ENCODE results near the gene TIMP1. TPM values are rescaled to one million over a fixed set of nuclear protein-coding genes. Genes with fewer than 3 reads are reported as not detected.

TIMP1 gene
- total RNA-seq, 2 donors from 2014 or later = 377 to 605 TPM

DNA sequence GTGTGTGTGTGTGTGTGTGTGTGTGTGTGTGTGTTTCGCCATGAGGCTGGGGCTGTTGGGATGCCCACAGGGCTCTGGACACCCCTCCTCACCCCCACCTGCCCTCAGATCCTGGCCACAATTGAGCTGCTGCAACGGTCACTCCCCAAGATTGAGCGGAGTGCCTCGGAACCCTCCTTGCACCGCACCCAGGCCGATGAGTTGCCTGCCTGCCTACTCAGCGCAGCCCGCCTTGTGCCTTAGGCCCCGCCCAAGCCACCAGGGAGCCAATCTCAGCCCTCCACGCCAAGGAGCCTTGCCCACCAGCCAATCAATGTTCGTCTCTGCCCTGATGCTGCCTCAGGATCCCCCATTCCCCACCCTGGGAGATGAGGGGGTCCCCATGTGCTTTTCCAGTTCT is 11.0 kb upstream of the TIMP1 start:
- intact Hi-C loops (cut with DNase I) = no loop called here
- DNase-seq (no peak), ATAC-seq (no peak)

DNA sequence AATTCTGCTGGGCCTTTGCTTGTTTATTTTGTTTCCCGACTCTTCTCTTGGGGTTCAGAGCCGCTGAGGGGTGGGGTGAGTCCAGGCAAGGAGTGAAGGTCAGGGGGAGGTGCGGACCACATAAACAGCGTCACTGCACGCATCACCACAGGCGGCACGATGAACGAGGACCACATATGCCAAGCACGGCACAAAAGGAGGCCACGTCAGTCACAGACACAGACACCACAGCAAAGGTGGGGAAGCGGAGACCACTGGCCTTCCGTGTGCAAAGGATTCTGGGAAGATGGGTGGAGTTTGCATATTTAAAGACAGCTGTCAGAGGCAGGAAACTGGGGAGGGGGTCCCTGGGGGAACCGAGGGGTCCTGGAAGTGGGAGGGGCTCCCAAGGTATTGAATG is 10.3 kb upstream of the TIMP1 start:
- no peak for ATAC-seq

DNA sequence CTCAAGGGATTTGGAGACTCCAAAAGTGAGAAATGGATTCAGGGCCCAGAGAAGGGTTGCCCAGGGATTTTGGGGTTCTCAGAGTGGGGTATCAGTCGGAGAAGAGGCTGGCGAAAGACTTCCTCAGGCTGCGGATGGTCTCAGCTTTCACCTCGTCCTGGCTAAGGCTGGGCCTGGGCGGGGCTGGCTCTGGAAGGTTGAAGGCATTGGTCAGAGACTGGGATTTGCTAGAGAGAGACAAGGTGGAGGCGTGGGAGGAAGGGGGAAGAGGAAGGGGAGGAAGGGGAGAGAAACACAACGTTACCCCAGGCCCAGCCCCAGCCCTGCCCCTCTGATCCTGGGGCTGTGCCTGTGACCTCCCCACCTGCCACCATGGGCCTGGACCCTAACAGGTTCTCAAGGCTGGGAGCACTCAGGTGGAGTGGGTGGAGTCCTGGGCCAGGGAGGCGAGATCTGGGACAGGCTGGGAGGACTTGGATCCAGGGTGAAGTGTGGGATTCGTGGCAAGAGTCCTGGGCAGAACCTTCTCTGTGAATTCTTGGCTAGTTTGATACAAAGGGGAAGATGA is 9.4 kb upstream of the TIMP1 start:
- ATAC-seq = peak in 1 of 2 donors; percentile 17
- no peak for DNase-seq
- intact Hi-C loops (cut with DNase I) = no loop called here

More for the DNA sequence above, 10.3 kb upstream of the TIMP1 start:
- intact Hi-C loops (cut with DNase I) = no loop called here
- DNase-seq = no peak

DNA sequence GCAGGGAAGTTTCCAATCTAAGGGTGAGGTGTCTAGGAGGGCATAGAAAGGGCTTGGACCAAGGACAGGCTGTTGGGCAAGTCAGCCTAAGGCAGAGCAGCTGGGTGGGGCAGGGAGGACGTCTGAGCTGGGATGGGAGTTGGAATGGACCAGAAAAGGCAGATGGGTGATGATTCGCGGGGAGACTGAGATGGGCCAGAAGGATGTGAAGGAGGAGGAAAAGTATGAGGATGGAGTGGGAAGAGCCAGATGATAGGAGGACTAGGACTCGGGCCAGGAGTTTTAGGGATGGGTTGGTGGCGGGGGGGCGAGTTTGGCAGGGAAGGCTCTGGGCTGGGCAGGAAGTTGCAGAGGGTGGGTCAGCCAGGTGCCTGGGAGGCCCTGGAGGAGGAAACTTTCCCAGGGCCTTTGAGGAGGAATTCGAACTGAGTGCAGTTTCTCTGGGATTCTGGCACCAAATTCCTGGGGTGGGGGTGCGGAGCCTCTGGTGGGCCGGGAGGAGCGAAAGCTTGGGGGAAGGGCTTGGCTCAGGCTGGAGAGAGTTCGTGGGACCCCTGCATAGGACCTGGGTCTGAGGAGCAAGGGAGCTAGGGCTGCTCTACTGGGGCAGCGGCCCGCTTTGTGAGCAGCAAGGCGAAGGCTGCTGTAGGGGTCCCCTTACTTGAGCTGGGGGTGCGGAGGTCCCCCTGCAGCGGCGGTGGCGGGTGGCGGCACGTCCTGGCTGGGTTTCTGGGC is 8.7 kb upstream of the TIMP1 start:
- DNase-seq (peak; percentile 62), ATAC-seq (peak; percentile 53 to 80)

DNA sequence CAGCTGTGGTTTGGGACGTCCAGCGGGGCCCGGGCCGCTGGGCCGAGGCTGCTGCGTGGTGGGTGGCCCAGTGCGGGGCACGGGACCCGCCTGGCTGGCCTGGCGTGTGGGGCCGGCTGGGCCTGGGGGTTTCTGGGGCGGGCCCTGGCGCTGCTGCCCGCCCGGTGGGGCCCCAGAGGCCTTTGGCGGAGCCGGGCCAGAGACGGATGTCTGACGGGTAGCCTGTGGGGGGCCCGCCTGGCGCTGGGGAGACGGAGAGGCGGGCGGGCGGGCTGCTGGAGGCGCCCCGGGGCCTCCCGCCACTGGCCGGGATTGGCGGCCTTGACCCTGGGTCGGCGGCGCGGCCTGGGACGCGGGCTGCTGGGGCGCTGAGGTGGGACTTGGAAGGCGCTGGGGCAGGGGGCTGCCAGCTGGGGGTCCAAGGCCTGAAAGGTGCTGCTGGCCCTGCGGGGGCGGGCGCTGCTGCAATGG is 8.1 kb upstream of the TIMP1 start:
- intact Hi-C loops (cut with DNase I) = no loop called here
- DNase-seq = no peak
- ATAC-seq = peak; percentile 44 to 50

More for the DNA sequence above, 8.7 kb upstream of the TIMP1 start:
- intact Hi-C loops (cut with DNase I) = no loop called here

DNA sequence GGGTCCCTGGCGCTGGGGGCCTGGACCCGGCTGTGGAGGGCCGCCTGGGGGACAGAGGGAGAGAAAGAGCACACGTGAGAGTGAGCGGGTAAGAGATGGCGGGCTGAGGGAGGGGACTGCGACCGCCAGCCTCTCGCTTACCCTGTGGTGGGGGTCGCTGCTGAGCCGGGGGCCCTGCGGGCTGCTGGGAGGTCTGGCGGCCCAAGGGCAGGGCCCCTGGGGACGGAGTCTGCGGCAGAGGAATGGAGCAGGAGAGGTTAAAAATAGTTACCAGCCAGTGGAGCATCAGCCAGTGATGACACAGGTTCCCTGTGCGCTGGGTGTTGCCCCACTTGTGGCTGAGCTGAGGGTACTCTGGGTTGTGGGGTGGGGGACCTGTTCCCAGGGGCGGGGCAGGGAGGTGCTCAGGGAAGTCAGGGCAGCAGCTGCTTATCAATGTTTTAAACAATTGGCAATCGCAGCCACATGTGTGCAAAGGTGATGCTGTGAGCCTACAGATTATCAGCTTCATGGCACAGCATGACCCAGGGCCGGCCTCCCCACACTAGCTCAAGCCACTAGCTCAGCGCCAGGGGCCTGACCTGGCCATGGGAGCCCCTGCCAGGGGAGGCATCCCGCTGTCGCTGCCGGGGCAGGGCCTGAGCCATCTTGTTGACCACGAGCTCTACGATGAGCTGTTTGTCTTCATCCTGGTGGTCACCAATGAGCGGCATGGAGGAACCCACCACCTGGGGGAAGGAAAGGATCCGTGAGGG is 7.5 kb upstream of the TIMP1 start:
- intact Hi-C loops (cut with DNase I) = no loop called here
- ATAC-seq (peak; percentile 4 to 23), DNase-seq (no peak)

DNA sequence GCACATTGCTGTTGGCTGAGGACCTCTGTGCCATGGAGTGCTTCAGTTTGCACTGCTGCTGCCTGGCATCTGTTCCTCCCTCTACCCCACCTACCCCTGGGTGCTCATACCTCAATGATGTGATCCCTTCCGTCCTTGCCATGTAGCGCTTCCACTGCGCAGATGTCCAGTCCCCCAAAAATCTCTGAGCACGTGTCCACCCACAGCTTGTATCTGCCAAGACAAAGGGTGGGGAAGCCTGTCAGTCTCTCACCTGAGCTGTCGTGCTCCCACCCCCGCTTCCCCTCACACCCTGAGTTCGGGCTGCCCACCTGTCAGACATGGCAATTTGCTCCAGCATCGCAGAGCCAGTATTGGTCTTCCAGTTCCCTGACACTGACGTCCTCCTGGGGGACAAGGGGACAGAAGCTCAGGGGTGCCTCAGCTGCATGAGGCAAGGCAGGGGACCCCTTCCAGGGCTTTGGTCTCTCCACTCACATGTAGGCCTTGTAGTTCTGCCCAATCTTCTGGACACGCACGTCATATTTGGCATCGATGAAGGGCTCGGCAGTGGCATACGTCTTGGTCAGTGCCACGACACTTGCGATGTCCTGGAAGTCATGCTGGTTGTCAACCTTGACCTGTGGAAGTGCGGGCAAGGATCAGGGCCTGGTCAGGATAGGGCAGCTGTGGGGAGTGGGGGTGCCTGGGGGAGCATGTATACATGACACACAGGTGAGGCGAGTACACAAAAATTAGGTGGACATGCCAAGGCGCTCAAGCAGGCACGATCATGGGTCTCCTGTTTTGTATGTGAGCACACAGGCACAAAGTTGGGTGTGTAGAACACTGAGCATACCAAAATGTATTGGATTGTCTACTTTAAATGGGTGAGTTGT is 6.0 kb upstream of the TIMP1 start:
- ATAC-seq (no peak), DNase-seq (no peak)
- intact Hi-C loops (cut with DNase I) = no loop called here

DNA sequence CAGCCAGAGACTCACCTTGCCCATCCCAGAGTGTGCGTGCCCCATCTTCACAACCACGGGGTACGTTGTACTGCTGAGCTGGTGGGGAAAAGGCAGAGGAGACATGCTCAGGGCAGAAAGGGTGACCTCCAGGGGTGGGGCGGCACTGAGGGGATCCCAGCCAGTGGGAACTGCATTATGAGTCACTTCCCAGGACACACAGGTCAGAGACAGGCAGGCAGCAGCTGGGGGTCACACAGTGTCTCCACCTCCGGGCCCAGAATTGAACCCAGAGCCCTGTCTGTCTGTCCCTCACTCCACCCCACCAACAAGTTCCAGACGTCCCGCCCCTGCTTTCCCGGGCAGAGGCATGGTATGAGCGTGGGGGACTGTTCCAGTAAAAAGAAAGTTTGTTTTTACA is 4.8 kb upstream of the TIMP1 start:
- ATAC-seq (no peak), DNase-seq (no peak)
- intact Hi-C loops (cut with DNase I) = no loop called here

DNA sequence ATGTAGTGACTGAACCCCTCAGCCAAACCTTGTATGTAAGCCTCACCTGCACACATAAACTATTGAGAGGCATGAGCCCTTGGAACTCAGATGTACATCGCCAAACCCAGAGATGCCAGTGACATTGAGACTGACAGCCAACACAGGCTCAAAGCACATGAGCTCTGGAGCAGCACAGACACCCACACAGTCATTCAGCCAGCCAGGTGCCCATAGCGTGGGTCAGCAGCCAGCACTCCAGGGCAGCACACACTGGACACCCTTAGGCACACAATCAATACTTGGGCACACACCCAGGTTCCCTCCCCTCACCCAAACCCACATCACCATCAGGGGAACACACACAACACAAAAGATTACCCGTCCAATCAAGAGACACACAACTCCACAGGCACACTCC is 4.3 kb upstream of the TIMP1 start:
- intact Hi-C loops (cut with DNase I) = no loop called here
- DNase-seq (no peak), ATAC-seq (no peak)

DNA sequence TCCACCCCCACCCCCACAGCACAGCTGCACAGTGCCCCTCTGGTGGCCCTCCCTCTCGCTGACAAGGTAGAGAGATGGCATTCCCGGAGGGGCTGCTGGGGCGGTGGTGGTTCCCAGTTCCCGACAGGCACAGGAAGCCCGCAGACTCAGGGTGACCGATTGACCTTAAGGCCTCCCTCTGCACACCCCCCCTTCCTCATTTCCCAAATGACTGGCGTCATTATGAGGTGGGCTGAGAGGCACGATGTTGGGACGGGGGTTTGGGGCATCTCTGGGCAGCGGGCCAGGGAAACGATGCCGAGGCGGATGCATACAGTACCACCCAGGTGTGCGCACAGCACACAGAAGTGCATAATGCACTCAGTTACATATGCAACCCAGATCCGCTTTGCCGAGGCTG is 3.5 kb upstream of the TIMP1 start:
- ATAC-seq = no peak
- intact Hi-C loops (cut with DNase I) = no loop called here
- DNase-seq = no peak

DNA sequence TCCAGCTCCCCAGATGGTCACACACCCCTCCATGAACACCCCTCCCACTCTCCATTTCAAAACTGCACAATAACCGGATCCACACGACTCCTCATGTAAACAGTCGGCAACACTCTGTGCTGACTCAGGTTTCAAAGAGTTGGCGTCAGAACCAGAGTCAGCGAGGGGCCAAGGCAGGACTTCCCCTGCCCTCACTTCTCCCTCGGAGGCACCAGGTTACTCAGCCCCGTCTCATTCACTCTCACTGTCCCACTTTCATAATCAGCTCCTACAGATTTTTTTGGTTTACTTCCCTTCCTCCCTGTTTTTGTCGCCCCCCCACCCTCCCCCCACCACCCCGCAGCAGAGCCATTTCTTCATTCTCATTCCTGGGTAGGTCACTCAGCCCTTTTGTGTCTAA is 2.7 kb upstream of the TIMP1 start:
- DNase-seq = no peak
- intact Hi-C loops (cut with DNase I) = no loop called here
- peak in 1 of 2 donors; percentile 29 for ATAC-seq

DNA sequence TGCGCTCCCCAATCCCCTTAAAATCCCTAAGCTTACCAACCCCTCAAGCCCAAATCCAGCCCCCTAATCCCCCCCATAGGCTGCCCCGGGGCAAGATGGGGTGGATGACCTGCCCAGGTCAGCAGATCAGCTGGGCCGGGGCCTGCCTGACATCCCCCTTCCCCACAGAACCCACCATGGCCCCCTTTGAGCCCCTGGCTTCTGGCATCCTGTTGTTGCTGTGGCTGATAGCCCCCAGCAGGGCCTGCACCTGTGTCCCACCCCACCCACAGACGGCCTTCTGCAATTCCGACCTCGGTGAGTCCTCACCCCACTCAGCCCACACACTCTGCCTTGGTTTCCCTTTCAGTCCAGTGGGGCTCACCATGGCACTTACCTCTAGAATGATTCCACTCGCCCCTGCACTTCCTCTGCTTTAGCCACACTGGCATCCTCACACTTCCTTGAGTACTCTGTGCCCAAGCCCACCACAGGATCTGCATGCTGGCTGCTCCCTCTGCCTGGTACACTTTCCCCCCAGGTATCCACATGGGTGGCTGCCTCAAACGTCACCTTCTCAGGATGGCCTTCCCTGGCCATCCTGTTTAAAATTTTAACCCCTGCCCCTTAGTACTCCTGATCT is 1.1 kb downstream of the TIMP1 start:
- ATAC-seq (no peak), DNase-seq (no peak)
- intact Hi-C loops (cut with DNase I) = no loop called here

DNA sequence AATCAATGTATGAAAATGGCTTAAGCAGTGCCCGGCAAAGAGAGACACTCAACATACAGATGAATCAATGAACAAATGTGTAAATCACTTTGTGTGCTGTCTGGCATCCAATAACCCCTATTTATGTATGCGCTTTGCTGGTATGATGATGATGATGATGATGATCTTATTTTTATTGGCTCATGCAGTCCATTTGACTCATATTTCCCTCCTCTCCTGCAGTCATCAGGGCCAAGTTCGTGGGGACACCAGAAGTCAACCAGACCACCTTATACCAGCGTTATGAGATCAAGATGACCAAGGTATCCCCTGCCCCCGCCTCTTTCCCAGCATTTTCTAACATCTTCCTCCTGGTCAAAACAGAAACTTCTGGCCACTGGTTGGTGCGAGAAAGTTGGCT is 2.5 kb downstream of the TIMP1 start:
- intact Hi-C loops (cut with DNase I) = no loop called here
- DNase-seq (no peak), ATAC-seq (no peak)

DNA sequence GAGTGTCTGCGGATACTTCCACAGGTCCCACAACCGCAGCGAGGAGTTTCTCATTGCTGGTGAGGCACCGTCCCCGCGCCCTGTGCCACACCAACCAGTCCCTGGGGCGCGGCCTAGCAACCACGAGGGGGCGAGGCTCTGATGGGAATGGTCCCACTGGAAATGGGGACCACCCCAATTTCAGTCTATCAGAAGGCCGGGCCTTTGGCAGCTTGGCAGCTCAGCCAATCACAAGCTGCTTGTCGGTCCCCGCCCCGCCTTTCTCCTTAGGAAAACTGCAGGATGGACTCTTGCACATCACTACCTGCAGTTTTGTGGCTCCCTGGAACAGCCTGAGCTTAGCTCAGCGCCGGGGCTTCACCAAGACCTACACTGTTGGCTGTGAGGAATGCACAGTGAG is 3.0 kb downstream of the TIMP1 start:
- intact Hi-C loops (cut with DNase I) = no loop called here
- ATAC-seq = no peak
- no peak for DNase-seq

DNA sequence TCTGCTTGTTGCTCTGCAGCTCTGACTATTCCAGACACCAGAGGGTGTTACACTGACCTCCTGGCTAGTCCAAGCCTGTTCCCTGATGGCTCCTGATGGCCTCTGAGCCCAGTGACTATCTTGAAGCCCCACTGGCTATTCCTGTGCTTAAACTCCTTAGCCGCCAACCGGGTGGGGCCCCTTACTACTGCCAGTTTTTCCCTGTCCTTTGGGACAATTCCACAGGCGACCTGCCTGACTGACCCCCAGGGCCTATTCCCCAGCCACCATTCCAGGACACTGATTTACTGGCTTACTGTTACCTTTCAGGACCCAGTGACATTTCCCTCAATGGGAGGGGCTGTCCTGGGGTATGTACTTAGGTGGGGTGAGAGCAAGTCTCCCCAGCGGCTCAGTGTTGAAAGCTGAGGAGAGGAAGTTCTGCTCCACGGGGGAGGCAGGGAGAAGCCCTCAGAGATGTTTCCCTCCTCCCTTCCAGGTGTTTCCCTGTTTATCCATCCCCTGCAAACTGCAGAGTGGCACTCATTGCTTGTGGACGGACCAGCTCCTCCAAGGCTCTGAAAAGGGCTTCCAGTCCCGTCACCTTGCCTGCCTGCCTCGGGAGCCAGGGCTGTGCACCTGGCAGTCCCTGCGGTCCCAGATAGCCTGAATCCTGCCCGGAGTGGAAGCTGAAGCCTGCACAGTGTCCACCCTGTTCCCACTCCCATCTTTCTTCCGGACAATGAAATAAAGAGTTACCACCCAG is 4.0 kb downstream of the TIMP1 start:
- DNase-seq (no peak), ATAC-seq (no peak)
- intact Hi-C loops (cut with DNase I) = no loop called here

DNA sequence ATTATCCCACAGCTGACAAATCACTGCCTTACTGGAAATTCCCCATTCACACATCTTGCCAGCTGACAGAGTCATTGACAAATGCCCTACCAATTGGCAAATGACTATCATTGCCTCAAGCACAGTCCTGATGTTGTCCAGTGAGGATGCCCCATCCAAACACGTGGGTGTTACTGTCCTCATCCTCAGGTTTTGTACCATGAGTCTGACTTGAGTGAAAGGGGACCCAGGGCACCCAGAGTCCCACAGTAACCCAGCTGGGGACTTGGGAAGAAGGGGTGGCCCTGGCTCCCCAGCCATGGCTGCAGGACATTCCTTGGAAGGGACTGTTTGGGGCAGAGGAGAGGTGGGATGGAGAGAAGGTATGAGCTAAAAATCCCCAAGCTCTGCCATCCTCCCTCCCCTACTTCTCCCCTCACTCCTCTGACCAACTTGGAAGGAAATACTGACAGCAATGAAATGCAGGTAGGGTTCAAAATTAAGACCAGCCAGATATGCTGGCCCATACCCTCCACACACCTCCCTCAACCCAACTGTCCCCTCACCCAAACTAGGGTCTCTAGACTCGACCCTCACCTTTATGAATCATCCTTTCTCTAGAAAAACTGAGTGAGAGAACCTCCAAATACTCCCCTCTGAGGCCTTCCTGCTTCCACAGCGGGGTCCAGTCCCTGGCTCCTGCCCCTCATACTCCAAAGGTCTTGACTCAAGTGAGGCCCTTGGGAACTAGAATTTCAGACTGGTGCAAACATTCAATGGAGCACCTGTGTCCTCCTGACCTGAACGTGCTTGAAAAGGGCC is 5.1 kb downstream of the TIMP1 start:
- DNase-seq (no peak), ATAC-seq (peak in 1 of 2 donors; percentile 1)
- intact Hi-C loops (cut with DNase I) = no loop called here

DNA sequence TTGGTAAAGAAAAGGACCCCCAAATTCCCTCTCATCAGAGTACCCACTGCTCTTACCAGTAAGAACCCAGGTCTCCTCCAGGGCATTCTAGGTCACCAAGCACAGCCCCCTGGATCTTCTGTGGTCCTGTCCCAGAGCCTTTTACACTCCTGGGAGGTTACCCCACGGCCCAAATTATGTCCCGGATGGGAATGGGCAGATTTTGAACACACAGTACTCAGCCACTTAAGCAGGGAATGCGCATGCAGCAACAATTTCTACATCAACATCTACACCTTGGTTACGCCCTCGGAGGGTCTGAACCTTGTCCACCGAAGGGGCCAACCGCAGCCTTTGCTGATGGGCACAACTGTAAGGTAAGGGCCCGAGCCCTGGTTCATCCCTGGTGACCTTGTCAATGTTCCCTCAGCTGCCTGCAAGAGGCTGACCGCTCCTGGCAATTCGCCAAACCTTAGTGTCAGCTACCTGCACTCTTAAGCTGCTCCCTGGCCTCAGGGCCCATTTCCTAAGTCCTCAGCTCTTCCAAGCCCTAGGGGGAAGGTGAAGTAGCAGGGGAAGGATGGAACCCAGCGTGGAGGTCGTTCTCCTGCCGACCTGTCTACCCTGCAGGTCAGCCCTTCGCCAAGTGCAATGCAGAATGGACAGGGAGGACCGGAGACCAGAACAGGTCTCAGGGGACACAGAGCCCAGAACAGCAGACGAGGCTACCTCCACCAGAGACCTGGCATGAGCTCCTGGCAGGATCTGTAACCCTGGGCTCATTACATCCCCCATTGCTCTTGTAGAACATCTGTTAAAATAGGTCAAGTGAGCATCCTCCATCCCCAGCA is 5.9 kb downstream of the TIMP1 start:
- intact Hi-C loops (cut with DNase I) = no loop called here
- ATAC-seq = peak in 1 of 2 donors; percentile 9
- no peak for DNase-seq

Measured in left cardiac atrium (tissue), 4 donors.